IMR-90 (cell line): ENCODE data around the gene ACOT7. TPM values are rescaled to one million over a fixed set of nuclear protein-coding genes. Genes with fewer than 3 reads are reported as not detected.

ENCODE experiments used
- ATAC-seq: fragments of 200-7000 bp; cut with Tn5 transposase; 2 replicates; pipeline ENCODE4 v1.9.1; 2020; ENCODE audit warnings: low read depth, mild to moderate bottlenecking, moderate library complexity
- BruUV-seq: library from RNA; stranded (reverse); fragments of 400-500 nt; replicated peaks from 2 replicates; lab custom pipeline; 2021; lab: Mats Ljungman, UMichigan
- CTCF ChIA-PET: fragments of 300-600 bp; formaldehyde crosslinking; extraction: SDS; loops from one replicate; lab custom pipeline; 2021; ENCODE audit warnings: antibody characterized with exemption; lab: Yijun Ruan, JAX
- POLR2A ChIA-PET: fragments of 300-600 bp; sonication (Branson Sonifier 250); formaldehyde crosslinking; loops from one replicate; lab custom pipeline; 2022; ENCODE audit warnings: antibody characterized with exemption; ENCODE audit not compliant: unreplicated experiment; lab: Charles Lee
- DNase-seq: peaks from one replicate; pipeline ENCODE4 v3.0.0; 2013
- H2AFZ ChIP-seq: replicated peaks from 2 replicates; pipeline ENCODE3; 2013; ENCODE audit warnings: low read length, mild to moderate bottlenecking; ENCODE audit not compliant: poor library complexity
- H2AK5ac ChIP-seq: 2 replicates; pipeline ENCODE4 v1.6.1; 2013; ENCODE audit warnings: low read depth, low read length, inconsistent platforms
- H2AK9ac ChIP-seq: replicated peaks from 2 replicates; pipeline ENCODE3; 2013; ENCODE audit warnings: mild to moderate bottlenecking, low read depth, low read length, moderate library complexity; ENCODE audit not compliant: poor library complexity
- H2BK120ac ChIP-seq: 2 replicates; pipeline ENCODE4 v1.6.1; 2013; ENCODE audit warnings: low read depth, low read length, inconsistent platforms
- H2BK15ac ChIP-seq: 3 replicates; pipeline ENCODE4 v1.6.1; 2013; ENCODE audit warnings: low read depth, low read length, inconsistent platforms
- H2BK20ac ChIP-seq: 2 replicates; pipeline ENCODE4 v1.6.1; 2013; ENCODE audit warnings: low read depth, mild to moderate bottlenecking, inconsistent platforms, low read length, moderate library complexity
- H2BK5ac ChIP-seq: 2 replicates; pipeline ENCODE4 v1.6.1; 2013; ENCODE audit warnings: mild to moderate bottlenecking, low read depth, low read length, inconsistent platforms; ENCODE audit not compliant: poor library complexity, severe bottlenecking
- H3K14ac ChIP-seq: replicated peaks from 2 replicates; pipeline ENCODE4 v1.6.1; 2013; ENCODE audit warnings: low read depth, low read length, inconsistent platforms
- H3K18ac ChIP-seq: 2 replicates; pipeline ENCODE4 v1.6.1; 2013; ENCODE audit warnings: low read depth, low read length, control low read depth
- H3K23ac ChIP-seq: 2 replicates; pipeline ENCODE4 v1.6.1; 2013; ENCODE audit warnings: low read depth, low read length, inconsistent platforms
- H3K27ac ChIP-seq: 2 replicates; pipeline ENCODE4 v1.5.1; 2013; ENCODE audit warnings: mild to moderate bottlenecking, control low read depth, low read length; ENCODE audit not compliant: insufficient read depth
- H3K27me3 ChIP-seq: 2 replicates; pipeline ENCODE4 v1.6.1; 2013; ENCODE audit warnings: low read length; ENCODE audit not compliant: control insufficient read depth, insufficient read depth
- H3K36me3 ChIP-seq: 2 replicates; pipeline ENCODE4 v1.6.1; 2013; ENCODE audit warnings: low read length, mixed read lengths; ENCODE audit not compliant: control insufficient read depth, insufficient read depth
- H3K4ac ChIP-seq: 2 replicates; pipeline ENCODE4 v1.6.1; 2013; ENCODE audit warnings: low read depth, low read length, inconsistent platforms
- H3K4me1 ChIP-seq: 2 replicates; pipeline ENCODE4 v1.6.1; 2013; ENCODE audit warnings: low read length, mixed read lengths; ENCODE audit not compliant: control insufficient read depth, insufficient read depth
- H3K4me2 ChIP-seq: 2 replicates; pipeline ENCODE4 v1.6.1; 2013; ENCODE audit warnings: low read depth, mild to moderate bottlenecking, control low read depth, low read length, moderate library complexity
- H3K4me3 ChIP-seq: 2 replicates; pipeline ENCODE4 v1.5.1; 2013; ENCODE audit warnings: low read depth, mild to moderate bottlenecking, control low read depth, low read length, moderate library complexity; ENCODE audit not compliant: insufficient read depth
- H3K56ac ChIP-seq: 2 replicates; pipeline ENCODE4 v1.6.1; 2013; ENCODE audit warnings: low read length, inconsistent platforms; ENCODE audit not compliant: insufficient read depth; ENCODE audit errors: extremely low read depth
- H3K79me1 ChIP-seq, 2 experiments: 2 replicates each; pipeline ENCODE4 v1.6.1; 2013; ENCODE audit warnings: low read length in 2 of 2, inconsistent platforms in 1 of 2, low read depth in 1 of 2
- H3K9ac ChIP-seq: 2 replicates; pipeline ENCODE4 v1.6.1; 2013; ENCODE audit warnings: low read depth, low read length, control low read depth
- H3K9me1 ChIP-seq: 2 replicates; pipeline ENCODE4 v1.6.1; 2013; ENCODE audit warnings: low read length, inconsistent platforms; ENCODE audit not compliant: insufficient read depth
- H3K9me3 ChIP-seq: 2 replicates; pipeline ENCODE4 v1.6.1; 2013; ENCODE audit warnings: low read length; ENCODE audit not compliant: control insufficient read depth, insufficient read depth
- H4K20me1 ChIP-seq: 2 replicates; pipeline ENCODE4 v1.6.1; 2013; ENCODE audit warnings: low read length, inconsistent platforms; ENCODE audit not compliant: insufficient read depth
- H4K5ac ChIP-seq: 2 replicates; pipeline ENCODE4 v1.6.1; 2013; ENCODE audit warnings: mild to moderate bottlenecking, low read depth, low read length, control low read depth
- H4K8ac ChIP-seq, 2 experiments: 2 replicates each; pipeline ENCODE4 v1.6.1; 2013; ENCODE audit warnings: low read depth in 2 of 2, low read length in 2 of 2, control low read depth in 1 of 2, inconsistent platforms in 1 of 2
- H4K91ac ChIP-seq: 2 replicates; pipeline ENCODE4 v1.6.1; 2013; ENCODE audit warnings: low read depth, low read length, inconsistent platforms; ENCODE audit not compliant: insufficient read depth
- CEBPB ChIP-seq: IDR thresholded peaks from 2 replicates; pipeline ENCODE4 v1.6.1; 2012; ENCODE audit warnings: low read depth, low read length, improper control_type of control experiment
- CTCF ChIP-seq: conservative IDR thresholded peaks from 2 replicates; pipeline ENCODE4 v1.5.1; 2012; ENCODE audit warnings: mild to moderate bottlenecking, low read depth, low read length, improper control_type of control experiment
- ELK1 ChIP-seq: fragments of 150-350 bp; IDR thresholded peaks from 2 replicates; pipeline ENCODE4 v1.6.1; 2016; ENCODE audit warnings: low read depth, mild to moderate bottlenecking, low read length, moderate library complexity, borderline replicate concordance
- FOS ChIP-seq: fragments of 150-350 bp; IDR thresholded peaks from 2 replicates; pipeline ENCODE4 v1.6.1; 2016; ENCODE audit warnings: low read depth, low read length
- MAFK ChIP-seq: IDR thresholded peaks from 2 replicates; pipeline ENCODE4 v1.6.1; 2012; ENCODE audit warnings: low read depth, low read length, improper control_type of control experiment
- MAZ ChIP-seq: IDR thresholded peaks from 2 replicates; pipeline ENCODE4 v1.6.1; 2012; ENCODE audit warnings: low read depth, mild to moderate bottlenecking, low read length, improper control_type of control experiment, moderate library complexity, borderline replicate concordance
- MXI1 ChIP-seq: IDR thresholded peaks from 2 replicates; pipeline ENCODE4 v1.6.1; 2012; ENCODE audit warnings: low read depth, mild to moderate bottlenecking, low read length, moderate library complexity, borderline replicate concordance
- NFE2L2 ChIP-seq: fragments of 150-350 bp; IDR thresholded peaks from 2 replicates; pipeline ENCODE4 v1.6.1; 2016; ENCODE audit warnings: low read depth, mild to moderate bottlenecking, low read length
- RAD21 ChIP-seq: IDR thresholded peaks from 2 replicates; pipeline ENCODE4 v1.6.1; 2012; ENCODE audit warnings: low read length, improper control_type of control experiment
- RCOR1 ChIP-seq: IDR thresholded peaks from 2 replicates; pipeline ENCODE4 v1.6.1; 2012; ENCODE audit warnings: mild to moderate bottlenecking, low read length, improper control_type of control experiment; ENCODE audit not compliant: insufficient replicate concordance
- RFX5 ChIP-seq: IDR thresholded peaks from 2 replicates; pipeline ENCODE4 v1.8.0; 2012; ENCODE audit warnings: low read depth, mild to moderate bottlenecking, low read length, moderate library complexity
- WGBS, 2 experiments: methylation state at CpG; one replicate each; pipeline versions ENCODE4 v1.1.5 to v1.1.7; 2013; ENCODE audit warnings: missing lambda C conversion rate in 2 of 2; ENCODE audit not compliant: insufficient read length in 1 of 2; ENCODE audit errors: extremely low coverage in 2 of 2; 5-methylcytosine and 5-hydroxymethylcytosine counted together
- dilution Hi-C: fragments of 300-500 bp; cut with HindIII; formaldehyde crosslinking; loops from one replicate; pipeline ENCODE4 v1.14.3; 2018; ENCODE audit warnings: low sequenced_read_pairs; ENCODE audit not compliant: unreplicated experiment
- in situ Hi-C: fragments of 300-500 bp; cut with MboI; formaldehyde crosslinking; loops from 3 replicates; pipeline ENCODE4 v1.14.3; 2019; ENCODE audit warnings: low sequenced_read_pairs, inconsistent platforms, mixed read lengths
- intact Hi-C: fragments of 100-400 bp; cut with micrococcal nuclease; formaldehyde crosslinking; loops from 2 replicates; pipeline ENCODE4 v1.10.0; 2022
- polyA plus RNA-seq, 3 experiments: library from polyadenylated mRNA; depleted of rRNA; stranded (reverse); fragments of >200 nt; gene quantifications; 2 replicates each; pipeline ENCODE4 v1.2.3, GENCODE V29; 2012; ENCODE audit warnings: low replicate concordance in 1 of 3
- total RNA-seq: library from RNA; depleted of rRNA; stranded (reverse); fragments of >200 nt; gene quantifications from 2 replicates; pipeline ENCODE4 v1.2.3, GENCODE V29; 2012

The ACOT7 gene
- total and polyA plus RNA-seq, 2 of the 4 experiments (the other 2 are of a cell fraction): 51.6 to 242 TPM

GRCh38 chr1:6218375-6219164 is 175.0 kb downstream of the ACOT7 start:
- dilution Hi-C loops: no loop called here
- H3K4me2 ChIP-seq: no peak overlapping the region
- H2AK5ac ChIP-seq: no peak overlapping the region
- no peak overlapping the region for H2AFZ ChIP-seq
- peaks cover 11% of the 10 kb centered on the region for H3K36me3 ChIP-seq
- no peak overlapping the region for H3K4me3 ChIP-seq
- H4K8ac ChIP-seq: no peak overlapping the region
- no peak overlapping the region for H3K56ac ChIP-seq
- H3K27me3 ChIP-seq: no peaks in the 10 kb centered on the region
- in situ Hi-C loops: no loop called here
- no peak overlapping the region for H3K14ac ChIP-seq
- H3K4me1 ChIP-seq: no peaks in the 10 kb centered on the region
- no peak overlapping the region for H2AK9ac ChIP-seq
- 97% methylated on average over 9 of the region's 16 CpGs; no CpG with 5 or more reads in 1 of the 2 experiments for WGBS, 2 experiments
- no peaks in the 10 kb centered on the region for H3K9me3 ChIP-seq
- no peak overlapping the region for H2BK15ac ChIP-seq
- intact Hi-C loops: no loop called here
- no peak for ATAC-seq
- H3K4ac ChIP-seq: no peak overlapping the region
- no peaks in the 10 kb centered on the region; a peak in 1 of 4 replicates for H3K79me1 ChIP-seq
- no peaks in the 10 kb centered on the region; the same call in 1 of the 2 replicates for H4K20me1 ChIP-seq
- H4K5ac ChIP-seq: no peak overlapping the region
- no peak overlapping the region for H3K9ac ChIP-seq
- H3K27ac ChIP-seq: no peak overlapping the region
- no peak for DNase-seq
- no peak overlapping the region for H4K91ac ChIP-seq
- H2BK5ac ChIP-seq: no peak overlapping the region
- H3K18ac ChIP-seq: no peak overlapping the region
- BruUV-seq: no TSS peak
- TF ChIP-seq RCOR1 (no peak), CEBPB (no peak), MAZ (no peak), MXI1 (no peak), RFX5 (no peak), MAFK (no peak), RAD21 (no peak), ELK1 (no peak), NFE2L2 (no peak), CTCF (no peak), FOS (no peak)
- no peak overlapping the region for H2BK120ac ChIP-seq
- no peaks in the 10 kb centered on the region; the same call in 1 of the 2 replicates for H3K9me1 ChIP-seq
- no peak overlapping the region for H2BK20ac ChIP-seq
- ChIA-PET CTCF (no interaction called here), POLR2A (no interaction called here)
- no peak overlapping the region for H3K23ac ChIP-seq
